Measurements from ENCODE around the gene KLB.

GRCh38 chr4:39495446-39496213 lies 88.9 kb downstream of the KLB start:
- TF ChIP-seq CTCF (IDR thresholded peaks at IDR 0.05; ENCODE audit: poor library complexity, severe bottlenecking) (no peak), REST (IDR thresholded peaks at IDR 0.05; ENCODE audit: borderline replicate concordance) (no peak), POLR2AphosphoS5 (IDR thresholded peaks at IDR 0.05) (no peak), EP300 (conservative IDR thresholded peaks at IDR 0.05; ENCODE audit: poor library complexity, severe bottlenecking) (no peak), MXI1 (conservative IDR thresholded peaks at IDR 0.05; ENCODE audit: poor library complexity, severe bottlenecking) (no peak)
